Upper lobe of right lung (tissue), 1 donor: Measurements from ENCODE around the gene KLF13. TPM values are rescaled to one million over a fixed set of nuclear protein-coding genes. Genes with fewer than 3 reads are reported as not detected.

ENCODE experiments used
- ATAC-seq: fragments of 200-7000 bp; cut with Tn5 transposase; one replicate; pipeline ENCODE4 v1.9.1; 2020; ENCODE audit warnings: mild to moderate bottlenecking, moderate library complexity
- DNase-seq: peaks from one replicate; pipeline ENCODE4 v3.0.0-alpha.2; 2020
- H3K27ac ChIP-seq: fragments of 200-600 bp; one replicate; pipeline ENCODE4 v1.8.0; 2022
- H3K27me3 ChIP-seq: fragments of 200-600 bp; one replicate; pipeline ENCODE4 v1.8.0; 2022; ENCODE audit warnings: mild to moderate bottlenecking
- H3K36me3 ChIP-seq: fragments of 200-600 bp; one replicate; pipeline ENCODE4 v1.8.0; 2022
- H3K4me1 ChIP-seq: fragments of 200-600 bp; one replicate; pipeline ENCODE4 v1.8.0; 2022
- H3K4me3 ChIP-seq: fragments of 200-600 bp; one replicate; pipeline ENCODE4 v1.8.0; 2022; ENCODE audit warnings: mild to moderate bottlenecking
- H3K9me3 ChIP-seq: fragments of 200-600 bp; one replicate; pipeline ENCODE4 v1.8.0; 2022
- intact Hi-C: fragments of 100-400 bp; cut with DNase I; formaldehyde crosslinking; loops from one replicate; pipeline ENCODE4 v1.11.0; 2022
- total RNA-seq: library from RNA; stranded (reverse); fragmentation: NEBNext Ultra II Directional; extraction: Animal tissue kit (Norgen Biotek cat#: 25700); gene quantifications from one replicate; pipeline ENCODE4 v1.2.1, GENCODE V29; 2021
- TF ChIP-seq, protein P1 (sequence below): fragments of 200-600 bp; IDR thresholded peaks from one replicate; pipeline ENCODE4 v1.8.0; 2022; ENCODE audit warnings: antibody characterized with exemption
- donor health status: DM: no; HTN: yes; CAD: no; lungs with severe emphysema.

The KLF13 gene
- total RNA-seq, 1 donor from 2014 or later: 176 TPM

DNA sequence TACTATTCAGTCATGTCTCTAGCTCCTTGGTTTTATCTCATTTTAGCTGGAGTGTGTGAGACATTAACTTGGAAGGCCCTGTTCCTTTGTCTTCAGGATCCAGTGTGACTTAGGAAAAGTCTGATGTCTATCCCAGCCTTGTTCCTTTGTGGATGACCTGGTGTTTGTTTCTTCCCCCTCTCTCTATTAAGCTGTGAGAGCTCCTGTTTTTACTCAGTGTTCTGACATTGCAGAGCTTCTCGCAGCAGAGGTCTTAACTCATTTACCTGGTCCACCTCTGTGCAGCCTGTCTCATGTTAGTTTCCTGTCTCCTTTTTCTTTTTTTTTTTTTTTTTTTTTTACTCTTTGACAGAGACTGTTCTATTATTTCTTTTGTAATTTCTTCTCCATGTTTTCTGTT is 43.1 kb downstream of the KLF13 start:
- Histone ChIP-seq H3K4me1 (peaks cover 86% of the 10 kb centered on the region), H3K27ac (peak overlapping the region; percentile 92), H3K36me3 (peaks cover 23% of the 10 kb centered on the region), H3K27me3 (no peaks in the 10 kb centered on the region), H3K9me3 (no peaks in the 10 kb centered on the region), H3K4me3 (no peak overlapping the region)
- no peak for ATAC-seq
- intact Hi-C loops: no loop called here
- TF ChIP-seq, protein P1, sequence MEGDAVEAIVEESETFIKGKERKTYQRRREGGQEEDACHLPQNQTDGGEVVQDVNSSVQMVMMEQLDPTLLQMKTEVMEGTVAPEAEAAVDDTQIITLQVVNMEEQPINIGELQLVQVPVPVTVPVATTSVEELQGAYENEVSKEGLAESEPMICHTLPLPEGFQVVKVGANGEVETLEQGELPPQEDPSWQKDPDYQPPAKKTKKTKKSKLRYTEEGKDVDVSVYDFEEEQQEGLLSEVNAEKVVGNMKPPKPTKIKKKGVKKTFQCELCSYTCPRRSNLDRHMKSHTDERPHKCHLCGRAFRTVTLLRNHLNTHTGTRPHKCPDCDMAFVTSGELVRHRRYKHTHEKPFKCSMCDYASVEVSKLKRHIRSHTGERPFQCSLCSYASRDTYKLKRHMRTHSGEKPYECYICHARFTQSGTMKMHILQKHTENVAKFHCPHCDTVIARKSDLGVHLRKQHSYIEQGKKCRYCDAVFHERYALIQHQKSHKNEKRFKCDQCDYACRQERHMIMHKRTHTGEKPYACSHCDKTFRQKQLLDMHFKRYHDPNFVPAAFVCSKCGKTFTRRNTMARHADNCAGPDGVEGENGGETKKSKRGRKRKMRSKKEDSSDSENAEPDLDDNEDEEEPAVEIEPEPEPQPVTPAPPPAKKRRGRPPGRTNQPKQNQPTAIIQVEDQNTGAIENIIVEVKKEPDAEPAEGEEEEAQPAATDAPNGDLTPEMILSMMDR: no peak
- no peak for DNase-seq

DNA sequence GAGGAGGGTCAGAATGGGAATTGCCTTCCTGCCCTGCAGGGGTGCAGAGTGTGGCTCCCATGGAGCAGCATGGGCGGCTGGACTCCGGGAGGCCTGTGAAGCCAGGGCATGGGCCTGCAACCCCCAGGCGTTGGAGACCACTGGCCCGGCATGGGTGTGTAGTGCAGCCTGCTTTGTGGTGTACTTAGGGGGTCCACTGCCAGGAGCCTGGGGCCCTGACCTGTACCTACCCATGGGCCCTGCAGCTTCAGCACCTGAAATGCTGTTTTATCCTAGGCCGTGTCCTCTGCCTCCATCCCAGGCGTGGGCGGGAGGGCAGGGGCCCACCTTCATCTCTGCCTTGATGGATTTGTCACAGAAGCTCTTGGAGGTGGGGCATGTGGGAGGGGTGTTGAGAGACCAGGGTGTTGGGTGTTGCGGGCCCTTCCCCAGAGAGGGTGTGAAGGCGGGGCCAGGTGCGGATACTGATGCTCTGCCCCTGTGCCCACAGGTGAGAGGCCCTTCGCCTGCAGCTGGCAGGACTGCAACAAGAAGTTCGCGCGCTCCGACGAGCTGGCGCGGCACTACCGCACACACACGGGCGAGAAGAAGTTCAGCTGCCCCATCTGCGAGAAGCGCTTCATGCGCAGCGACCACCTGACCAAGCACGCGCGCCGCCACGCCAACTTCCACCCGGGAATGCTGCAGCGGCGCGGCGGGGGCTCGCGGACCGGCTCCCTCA is 45.0 kb downstream of the KLF13 start:
- no peak for ATAC-seq
- peaks cover 41% of the 10 kb centered on the region for H3K36me3 ChIP-seq
- H3K4me3 ChIP-seq: no peak overlapping the region
- no peaks in the 10 kb centered on the region for H3K9me3 ChIP-seq
- no peak for DNase-seq
- peak overlapping the region; percentile 49 for H3K27ac ChIP-seq
- TF ChIP-seq, protein P1: no peak
- intact Hi-C loops: no loop called here
- H3K4me1 ChIP-seq: peaks cover 83% of the 10 kb centered on the region
- no peaks in the 10 kb centered on the region for H3K27me3 ChIP-seq

DNA sequence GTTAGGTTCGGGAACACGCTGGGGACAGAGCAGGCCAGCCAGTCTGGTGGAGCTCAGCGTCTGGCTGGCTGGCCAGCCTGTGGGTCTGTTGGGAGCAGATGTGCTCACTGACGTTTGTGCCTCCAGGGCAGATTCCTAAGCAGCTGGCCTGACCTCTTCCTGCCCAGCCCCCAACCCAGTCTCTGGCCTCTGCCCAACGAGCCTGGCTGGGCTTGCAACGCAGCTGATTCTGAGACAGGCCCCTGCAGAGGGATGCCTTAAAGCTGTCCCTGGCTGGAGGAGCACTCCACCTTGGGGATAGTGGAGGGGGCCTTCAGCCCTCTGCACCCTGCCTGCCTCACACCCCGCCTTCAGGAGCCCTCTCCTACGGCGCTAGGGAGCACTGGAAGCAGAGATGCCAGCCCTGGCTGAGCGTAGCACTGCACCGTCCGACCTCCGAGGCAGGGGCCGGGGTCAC is 46.0 kb downstream of the KLF13 start:
- intact Hi-C loops: no loop called here
- H3K27ac ChIP-seq: peak overlapping the region; percentile 49
- peaks cover 42% of the 10 kb centered on the region for H3K36me3 ChIP-seq
- H3K4me3 ChIP-seq: no peak overlapping the region
- ATAC-seq: peak; percentile 34
- TF ChIP-seq, protein P1: no peak
- H3K27me3 ChIP-seq: no peaks in the 10 kb centered on the region
- H3K4me1 ChIP-seq: peaks cover 79% of the 10 kb centered on the region
- no peaks in the 10 kb centered on the region for H3K9me3 ChIP-seq
- DNase-seq: no peak

DNA sequence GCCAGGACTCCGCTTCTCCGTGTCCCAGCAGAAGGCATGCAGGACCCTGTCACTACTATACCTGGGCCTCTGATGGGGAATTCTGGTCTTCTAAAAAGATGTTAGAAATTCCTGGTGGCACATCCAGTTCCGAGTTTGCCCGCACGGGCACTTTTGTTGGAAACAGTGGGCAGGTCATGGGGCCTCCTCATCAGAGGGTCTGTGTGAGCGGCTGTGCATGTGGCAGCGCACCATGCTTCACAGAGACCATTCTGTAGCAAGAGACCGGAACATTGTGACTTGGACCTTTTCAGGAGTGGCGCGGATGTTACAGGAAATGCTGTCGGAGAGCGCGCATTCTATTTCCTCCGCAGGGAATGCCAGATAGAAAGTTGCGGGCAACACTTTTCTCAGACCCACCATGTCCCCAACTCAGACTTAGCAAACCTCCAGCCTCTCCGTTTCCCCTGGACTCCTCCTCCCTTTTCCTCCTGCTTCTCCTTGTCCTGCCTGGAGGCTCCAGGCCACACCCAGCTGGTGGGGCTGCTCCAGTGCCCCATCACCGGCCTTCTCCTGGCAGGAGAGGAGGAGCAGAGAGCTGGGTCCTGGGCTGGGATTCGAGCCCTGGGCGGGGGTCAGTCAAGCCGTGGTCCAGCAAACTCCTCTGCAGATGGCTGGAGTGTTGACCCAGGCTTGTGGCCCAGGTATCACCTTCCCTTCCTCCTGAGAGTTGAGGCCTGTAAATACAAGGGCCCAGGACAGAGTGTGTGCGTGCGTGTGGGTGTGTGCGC is 46.6 kb downstream of the KLF13 start:
- H3K27me3 ChIP-seq: no peaks in the 10 kb centered on the region
- TF ChIP-seq, protein P1: no peak
- no peak overlapping the region for H3K4me3 ChIP-seq
- peaks cover 73% of the 10 kb centered on the region for H3K4me1 ChIP-seq
- DNase-seq (no peak), ATAC-seq (no peak)
- H3K36me3 ChIP-seq: peaks cover 46% of the 10 kb centered on the region
- intact Hi-C loops: no loop called here
- H3K27ac ChIP-seq: peak overlapping the region; percentile 49
- H3K9me3 ChIP-seq: no peaks in the 10 kb centered on the region

DNA sequence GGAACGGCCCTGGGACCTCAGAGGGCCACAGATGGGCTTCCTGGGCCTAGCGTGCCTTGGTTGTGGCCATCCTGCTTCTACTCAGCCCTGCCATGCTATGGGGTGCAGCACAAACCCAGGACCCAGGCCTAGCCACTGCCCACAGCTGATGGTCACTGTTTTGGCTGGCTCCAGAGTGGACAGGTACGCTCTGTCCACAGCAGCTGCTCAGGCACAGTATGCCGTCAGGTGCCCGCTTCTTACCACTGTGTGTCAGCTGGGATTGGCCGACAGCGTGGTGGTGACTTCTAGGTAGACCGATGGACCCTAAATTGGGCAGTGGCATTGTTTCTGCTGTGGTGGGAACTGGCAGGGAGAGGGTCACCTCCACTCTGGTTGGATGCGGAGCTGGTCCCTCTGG is 47.3 kb downstream of the KLF13 start:
- ATAC-seq: no peak
- Histone ChIP-seq H3K9me3 (no peaks in the 10 kb centered on the region), H3K4me1 (peaks cover 66% of the 10 kb centered on the region), H3K4me3 (no peak overlapping the region), H3K36me3 (peaks cover 53% of the 10 kb centered on the region), H3K27me3 (no peaks in the 10 kb centered on the region), H3K27ac (peak overlapping the region; percentile 49)
- no peak for DNase-seq
- intact Hi-C loops: no loop called here
- TF ChIP-seq, protein P1: no peak
